ENCODE data around the gene PLA2G4E. TPM values are rescaled to one million over a fixed set of nuclear protein-coding genes. Genes with fewer than 3 reads are reported as not detected.

PLA2G4E gene
- total RNA-seq, 2 donors from 2014 or later, result not detected

DNA sequence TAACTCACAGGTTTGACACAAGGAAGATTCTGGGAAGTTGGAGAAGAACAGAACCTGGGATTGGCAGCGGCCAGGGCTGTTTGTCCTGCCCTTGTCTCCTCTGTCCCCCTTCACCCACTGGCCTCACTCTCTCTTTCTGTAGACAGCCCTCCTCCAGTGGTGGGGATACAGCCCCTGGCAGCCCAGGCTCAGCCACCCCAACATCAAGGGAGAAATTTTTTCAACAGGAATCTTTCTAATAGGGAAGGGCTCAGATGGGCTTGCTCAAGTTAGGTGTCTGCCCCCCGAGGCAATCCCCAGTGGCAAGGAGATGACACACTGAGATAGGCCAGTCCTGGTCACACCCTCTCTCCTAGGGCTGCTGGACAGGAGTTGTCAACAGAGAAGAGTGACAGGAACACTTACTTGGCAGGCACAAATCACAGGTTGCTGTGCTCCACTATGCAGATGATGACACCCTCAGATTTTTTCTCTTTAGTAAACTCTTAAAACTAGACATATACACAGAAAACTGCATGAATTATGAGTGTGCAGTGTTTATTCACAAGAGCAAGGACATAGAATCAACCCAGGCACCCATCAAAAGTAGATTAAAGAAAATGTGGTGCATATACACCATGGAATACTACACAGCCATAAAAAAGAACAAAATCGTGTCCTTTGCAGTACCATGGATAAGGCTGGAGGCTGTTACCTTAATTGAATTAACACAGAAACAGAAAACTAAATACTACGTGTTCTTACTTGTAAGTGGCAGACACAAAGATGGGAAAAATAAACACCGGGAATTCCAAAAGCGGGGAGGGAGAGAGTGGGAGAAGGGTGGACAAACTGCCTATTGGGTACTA lies 37.2 kb upstream of the PLA2G4E start:
- WGBS, 2 experiments (ENCODE audit: insufficient coverage in 1 of 2, insufficient read length in 1 of 2), result 81 to 90% methylated on average over 4 to 6 of the region's 6 CpGs
- Histone ChIP-seq H3K4me3 (ENCODE audit: low read length) (no peak overlapping the region), H3K27me3 (ENCODE audit: control insufficient read depth, insufficient read depth, low read length, poor library complexity, severe bottlenecking) (no peaks in the 10 kb centered on the region), H3K27ac (ENCODE audit: low read depth, low read length) (no peak overlapping the region), H3K9me3 (ENCODE audit: control insufficient read depth, low read length) (no peaks in the 10 kb centered on the region), H3K9ac (ENCODE audit: extremely low read depth, low read length, poor library complexity, severe bottlenecking) (no peak overlapping the region), H3K36me3 (ENCODE audit: control insufficient read depth, insufficient read depth, low read length) (no peaks in the 10 kb centered on the region), H3K4me1 (ENCODE audit: control insufficient read depth, insufficient read depth, low read length) (peaks cover 3% of the 10 kb centered on the region)
- H3K27me3 Mint-ChIP-seq (ENCODE audit: insufficient read depth), result peaks cover 15% of the 10 kb centered on the region
- no peaks in the 10 kb centered on the region for H3K36me3 Mint-ChIP-seq (ENCODE audit: low read depth)
- peak; percentile 27 for DNase-seq
- no peak overlapping the region for H3K27ac Mint-ChIP-seq
- no peak overlapping the region for H3K4me3 Mint-ChIP-seq
- no peaks in the 10 kb centered on the region for H3K4me1 Mint-ChIP-seq
- no peaks in the 10 kb centered on the region for H3K9me3 Mint-ChIP-seq
- TF ChIP-seq, protein P1, sequence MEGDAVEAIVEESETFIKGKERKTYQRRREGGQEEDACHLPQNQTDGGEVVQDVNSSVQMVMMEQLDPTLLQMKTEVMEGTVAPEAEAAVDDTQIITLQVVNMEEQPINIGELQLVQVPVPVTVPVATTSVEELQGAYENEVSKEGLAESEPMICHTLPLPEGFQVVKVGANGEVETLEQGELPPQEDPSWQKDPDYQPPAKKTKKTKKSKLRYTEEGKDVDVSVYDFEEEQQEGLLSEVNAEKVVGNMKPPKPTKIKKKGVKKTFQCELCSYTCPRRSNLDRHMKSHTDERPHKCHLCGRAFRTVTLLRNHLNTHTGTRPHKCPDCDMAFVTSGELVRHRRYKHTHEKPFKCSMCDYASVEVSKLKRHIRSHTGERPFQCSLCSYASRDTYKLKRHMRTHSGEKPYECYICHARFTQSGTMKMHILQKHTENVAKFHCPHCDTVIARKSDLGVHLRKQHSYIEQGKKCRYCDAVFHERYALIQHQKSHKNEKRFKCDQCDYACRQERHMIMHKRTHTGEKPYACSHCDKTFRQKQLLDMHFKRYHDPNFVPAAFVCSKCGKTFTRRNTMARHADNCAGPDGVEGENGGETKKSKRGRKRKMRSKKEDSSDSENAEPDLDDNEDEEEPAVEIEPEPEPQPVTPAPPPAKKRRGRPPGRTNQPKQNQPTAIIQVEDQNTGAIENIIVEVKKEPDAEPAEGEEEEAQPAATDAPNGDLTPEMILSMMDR (conservative IDR thresholded peaks at IDR 0.05), result no peak

DNA sequence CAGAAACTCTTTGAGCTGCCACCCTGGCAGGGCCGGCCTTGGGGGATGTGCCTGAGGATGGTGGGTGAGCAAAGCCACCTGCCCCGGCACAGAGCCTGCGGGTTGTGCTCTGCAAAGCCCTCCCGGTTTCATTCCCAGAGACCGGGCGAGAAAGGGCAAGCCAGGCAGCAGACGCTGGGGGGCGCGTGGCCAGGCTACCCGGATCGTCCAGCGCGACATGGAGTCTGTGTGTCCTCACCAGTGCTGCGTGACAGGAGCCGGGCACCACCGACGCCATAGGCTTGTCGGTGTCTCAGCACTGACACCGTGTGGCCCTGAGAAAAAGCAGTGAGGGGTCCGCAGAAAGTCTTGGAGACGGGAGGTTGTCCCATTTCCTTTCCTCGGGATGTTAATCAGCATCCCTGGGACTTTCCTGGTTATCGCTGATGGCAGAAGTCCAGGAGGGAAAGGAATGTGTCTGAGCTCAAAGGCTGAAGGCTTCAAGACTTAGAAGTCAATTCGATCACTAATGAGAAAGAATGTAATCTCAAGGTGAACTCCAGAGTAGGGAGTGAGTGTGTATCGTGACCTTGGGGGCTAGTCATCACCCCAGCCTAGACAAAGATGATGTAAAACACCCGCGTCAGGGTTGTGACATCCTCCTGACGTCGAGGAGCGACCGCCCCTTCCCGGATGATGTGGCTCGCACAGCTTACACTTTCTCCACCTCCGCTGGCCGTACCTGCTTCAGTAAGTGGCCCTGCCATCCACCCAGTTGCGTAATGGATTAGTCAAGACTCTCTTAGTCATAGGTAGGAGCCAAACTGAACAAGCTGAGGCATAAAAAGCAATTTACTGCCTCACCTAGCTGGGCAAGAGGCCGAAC lies 36.3 kb upstream of the PLA2G4E start:
- Histone ChIP-seq H3K4me1 (ENCODE audit: control insufficient read depth, insufficient read depth, low read length) (peaks cover 3% of the 10 kb centered on the region), H3K27ac (ENCODE audit: low read depth, low read length) (no peak overlapping the region), H3K4me3 (ENCODE audit: low read length) (no peak overlapping the region), H3K9ac (ENCODE audit: extremely low read depth, low read length, poor library complexity, severe bottlenecking) (no peak overlapping the region), H3K9me3 (ENCODE audit: control insufficient read depth, low read length) (no peaks in the 10 kb centered on the region), H3K27me3 (ENCODE audit: control insufficient read depth, insufficient read depth, low read length, poor library complexity, severe bottlenecking) (no peaks in the 10 kb centered on the region), H3K36me3 (ENCODE audit: control insufficient read depth, insufficient read depth, low read length) (no peaks in the 10 kb centered on the region)
- WGBS, 2 experiments (ENCODE audit: insufficient coverage in 1 of 2, insufficient read length in 1 of 2), result 33 to 48% methylated on average over 22 to 37 of the region's 37 CpGs
- no peak overlapping the region for H3K27ac Mint-ChIP-seq
- no peaks in the 10 kb centered on the region for H3K36me3 Mint-ChIP-seq (ENCODE audit: low read depth)
- TF ChIP-seq, protein P1 (conservative IDR thresholded peaks at IDR 0.05), result peak; percentile 88
- no peaks in the 10 kb centered on the region for H3K9me3 Mint-ChIP-seq
- peaks cover 15% of the 10 kb centered on the region for H3K27me3 Mint-ChIP-seq (ENCODE audit: insufficient read depth)
- DNase-seq, result peak; percentile 97
- H3K4me3 Mint-ChIP-seq, result peak overlapping the region; percentile 17
- H3K4me1 Mint-ChIP-seq, result no peaks in the 10 kb centered on the region

DNA sequence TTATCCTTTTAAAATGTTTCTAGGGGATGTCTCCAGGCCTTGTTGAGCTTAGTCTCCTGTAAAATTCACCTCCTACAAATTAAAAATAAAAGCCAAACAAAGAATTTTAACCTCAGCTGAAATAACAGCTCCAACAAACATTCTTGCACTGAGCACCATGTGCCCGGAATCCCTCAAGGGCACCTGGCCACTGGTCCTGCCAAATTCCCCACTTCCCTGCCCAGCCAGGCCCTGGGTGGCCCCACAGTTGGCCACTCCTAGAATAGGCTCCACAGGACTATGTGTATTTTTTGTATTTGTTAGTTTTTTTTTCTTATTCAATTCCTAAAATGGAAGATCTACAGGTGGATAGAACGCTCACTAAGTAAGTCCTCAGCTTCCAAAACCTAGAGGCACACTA lies 33.1 kb upstream of the PLA2G4E start:
- Mint-ChIP-seq H3K9me3 (no peaks in the 10 kb centered on the region), H3K27me3 (ENCODE audit: insufficient read depth) (peaks cover 15% of the 10 kb centered on the region), H3K4me3 (no peak overlapping the region), H3K36me3 (ENCODE audit: low read depth) (no peaks in the 10 kb centered on the region), H3K4me1 (peaks cover 20% of the 10 kb centered on the region), H3K27ac (no peak overlapping the region)
- Histone ChIP-seq H3K27me3 (ENCODE audit: control insufficient read depth, insufficient read depth, low read length, poor library complexity, severe bottlenecking) (no peaks in the 10 kb centered on the region), H3K36me3 (ENCODE audit: control insufficient read depth, insufficient read depth, low read length) (no peaks in the 10 kb centered on the region), H3K4me3 (ENCODE audit: low read length) (no peak overlapping the region), H3K4me1 (ENCODE audit: control insufficient read depth, insufficient read depth, low read length) (peaks cover 12% of the 10 kb centered on the region), H3K9me3 (ENCODE audit: control insufficient read depth, low read length) (no peaks in the 10 kb centered on the region), H3K9ac (ENCODE audit: extremely low read depth, low read length, poor library complexity, severe bottlenecking) (no peak overlapping the region), H3K27ac (ENCODE audit: low read depth, low read length) (no peak overlapping the region)
- no peak for DNase-seq
- WGBS, 2 experiments (ENCODE audit: insufficient coverage in 1 of 2, insufficient read length in 1 of 2), result 80 to 93% methylated on average over 1 of the region's 2 CpGs
- TF ChIP-seq, protein P1 (conservative IDR thresholded peaks at IDR 0.05), result no peak
